Mesothelial cell of epicardium (in vitro differentiated cells): ENCODE data around the gene PRF1. TPM values are rescaled to one million over a fixed set of nuclear protein-coding genes. Genes with fewer than 3 reads are reported as not detected.
"Not testable (repeated sequence)": the region's sequence is repeated elsewhere in the genome, so short reads cannot be mapped to it uniquely, and the experiment has no call there.

Source experiments
- DNase-seq, 2 experiments: peaks; one replicate each; pipeline ENCODE4 v3.0.0; 2021; ENCODE audit warnings: low spot score in 2 of 2; ENCODE audit not compliant: unreplicated experiment in 2 of 2
- H3K27ac Mint-ChIP-seq: 2 replicates; pipeline ENCODE4 v1.8.0; 2021; ENCODE audit warnings: mixed read lengths
- H3K27me3 Mint-ChIP-seq: 2 replicates; pipeline ENCODE4 v1.8.0; 2021; ENCODE audit warnings: low read depth, mixed read lengths
- H3K36me3 Mint-ChIP-seq: 2 replicates; pipeline ENCODE4 v1.8.0; 2021; ENCODE audit warnings: mixed read lengths
- H3K4me1 Mint-ChIP-seq: 2 replicates; pipeline ENCODE4 v1.8.0; 2021; ENCODE audit warnings: mixed read lengths
- H3K4me3 Mint-ChIP-seq: 2 replicates; pipeline ENCODE4 v1.8.0; 2021; ENCODE audit warnings: mild to moderate bottlenecking, moderate library complexity, mixed read lengths
- H3K9me3 Mint-ChIP-seq: 2 replicates; pipeline ENCODE4 v1.8.0; 2021; ENCODE audit warnings: mixed read lengths
- CTCF ChIP-seq: fragments of 200-600 bp; sonication (generic); IDR thresholded peaks from one replicate; pipeline ENCODE4 v1.5.0; 2021; ENCODE audit warnings: antibody characterized with exemption; ENCODE audit not compliant: unreplicated experiment
- total RNA-seq: library from RNA; stranded (reverse); gene quantifications from 3 replicates; pipeline ENCODE4 v1.2.1, GENCODE V29; 2021

Gene PRF1
- total RNA-seq, 1 donor from 2014 or later = 0.13 TPM

- peaks cover 34% of the 10 kb centered on the region for H3K9me3 Mint-ChIP-seq
- H3K27ac Mint-ChIP-seq = no peak overlapping the region
- peaks cover 3% of the 10 kb centered on the region for H3K36me3 Mint-ChIP-seq
- H3K4me1 Mint-ChIP-seq = peaks cover 1% of the 10 kb centered on the region
- no peak overlapping the region for H3K4me3 Mint-ChIP-seq
- no peak for TF ChIP-seq CTCF
- DNase-seq = no peak
- peaks cover 1% of the 10 kb centered on the region for H3K27me3 Mint-ChIP-seq
These were observed 13.4 kb upstream of the PRF1 start for GRCh38 chr10:70615784-70616522.

DNA sequence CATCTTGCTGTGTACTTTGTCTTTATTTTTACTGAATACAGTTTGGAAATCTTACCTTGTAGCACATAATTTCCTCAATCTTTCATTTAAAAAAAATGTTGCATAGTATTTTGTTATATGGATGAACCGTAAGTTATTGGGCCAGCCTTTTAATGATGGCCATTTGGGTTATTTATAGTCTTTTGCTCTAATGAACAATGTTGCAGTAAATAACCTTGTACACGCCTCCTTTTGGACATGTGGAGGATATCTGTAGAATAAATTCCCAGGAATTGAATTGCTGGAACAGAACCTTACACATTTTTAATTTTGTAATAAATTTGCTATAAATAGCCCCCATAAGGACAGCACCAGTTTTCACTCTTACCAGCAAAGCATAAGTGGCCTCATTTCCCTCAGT is 12.7 kb upstream of the PRF1 start:
- Mint-ChIP-seq H3K36me3 (peaks cover 3% of the 10 kb centered on the region), H3K4me3 (no peak overlapping the region), H3K27ac (no peak overlapping the region), H3K9me3 (peaks cover 27% of the 10 kb centered on the region), H3K4me1 (peaks cover 1% of the 10 kb centered on the region), H3K27me3 (peaks cover 1% of the 10 kb centered on the region)
- TF ChIP-seq CTCF = no peak
- no peak for DNase-seq

- H3K9me3 Mint-ChIP-seq = peaks cover 20% of the 10 kb centered on the region
- not testable (repeated sequence) for H3K27me3 Mint-ChIP-seq, H3K27ac Mint-ChIP-seq, H3K4me1 Mint-ChIP-seq, H3K36me3 Mint-ChIP-seq, H3K4me3 Mint-ChIP-seq, DNase-seq
These were observed 11.8 kb upstream of the PRF1 start for GRCh38 chr10:70614364-70614763.

GRCh38 chr10:70613941-70614340 is 11.4 kb upstream of the PRF1 start:
- no peak for DNase-seq

GRCh38 chr10:70607936-70608335 is 5.4 kb upstream of the PRF1 start:
- Mint-ChIP-seq H3K27ac (no peak overlapping the region), H3K27me3 (no peaks in the 10 kb centered on the region), H3K36me3 (no peaks in the 10 kb centered on the region), H3K4me3 (no peak overlapping the region), H3K4me1 (no peaks in the 10 kb centered on the region), H3K9me3 (peaks cover 6% of the 10 kb centered on the region)
- no peak for DNase-seq
- TF ChIP-seq CTCF = no peak

More at GRCh38 chr10:70613941-70614340, 11.4 kb upstream of the PRF1 start:
- no peak for TF ChIP-seq CTCF
- Mint-ChIP-seq H3K4me1 (peaks cover 1% of the 10 kb centered on the region), H3K4me3 (no peak overlapping the region), H3K27ac (no peak overlapping the region), H3K27me3 (peaks cover 1% of the 10 kb centered on the region), H3K9me3 (peaks cover 17% of the 10 kb centered on the region), H3K36me3 (no peaks in the 10 kb centered on the region)

- no peak overlapping the region for H3K4me3 Mint-ChIP-seq
- H3K36me3 Mint-ChIP-seq = no peaks in the 10 kb centered on the region
- peaks cover 7% of the 10 kb centered on the region for H3K4me1 Mint-ChIP-seq
These were observed 2.6 kb upstream of the PRF1 start for GRCh38 chr10:70605161-70605560.

More at GRCh38 chr10:70605161-70605560, 2.6 kb upstream of the PRF1 start:
- no peak for TF ChIP-seq CTCF
- Mint-ChIP-seq H3K27ac (no peak overlapping the region), H3K27me3 (no peaks in the 10 kb centered on the region), H3K9me3 (peaks cover 6% of the 10 kb centered on the region)
- DNase-seq = no peak
